ENCODE measurements around the gene SLC9A6.

SLC9A6 gene

DNA sequence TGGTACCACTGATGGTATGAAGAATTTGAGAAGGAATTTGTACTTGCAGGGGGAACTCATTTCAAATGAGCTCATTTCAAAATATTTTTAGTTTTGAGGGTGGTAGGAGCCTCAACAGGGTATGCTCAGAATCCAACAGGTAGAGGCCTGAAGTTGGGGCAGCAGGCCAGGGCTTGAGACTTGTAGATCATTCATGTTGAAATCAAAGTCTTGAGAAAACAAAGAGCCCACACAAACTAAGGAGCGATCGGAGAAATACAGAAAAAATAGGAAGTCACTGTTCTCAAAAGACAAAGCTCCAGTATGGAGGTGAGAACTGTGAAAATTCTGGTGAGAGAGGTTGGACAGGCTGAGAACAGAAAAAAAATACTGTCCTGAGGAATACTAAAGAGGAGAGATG is 979 bp upstream of the SLC9A6 start:
- H2AK5ac ChIP-seq (ENCODE audit: low read length), result no peak overlapping the region
- H2BK15ac ChIP-seq (replicated peaks; ENCODE audit: low read depth), result no peak overlapping the region
- H3K36me3 ChIP-seq (ENCODE audit: control insufficient read depth, insufficient read depth, low read length), result no peaks in the 10 kb centered on the region
- H3K79me2 ChIP-seq (ENCODE audit: control insufficient read depth, insufficient read depth, low read length), result peaks cover 4% of the 10 kb centered on the region
- no peak overlapping the region for H4K5ac ChIP-seq (ENCODE audit: low read length)
- H3K9ac ChIP-seq (ENCODE audit: low read length), result no peak overlapping the region
- no peak overlapping the region for H3K4me2 ChIP-seq (ENCODE audit: low read length)
- H3K4ac ChIP-seq (ENCODE audit: low read depth, low read length), result no peak overlapping the region
- no peak for DNase-seq
- H3K56ac ChIP-seq (ENCODE audit: low read length), result peak overlapping the region; percentile 78
- WGBS (ENCODE audit: extremely low coverage, insufficient coverage, low lambda C conversion rate), result no CpG with 5 or more reads among the region's 2 CpGs
- H3K4me1 ChIP-seq (ENCODE audit: control insufficient read depth, low read depth, low read length), result no peaks in the 10 kb centered on the region
- no peak overlapping the region for H3K27ac ChIP-seq (ENCODE audit: low read depth, low read length)
- H3K4me3 ChIP-seq (ENCODE audit: low read length), result no peak overlapping the region
- H3K27me3 ChIP-seq (ENCODE audit: insufficient read depth, low read length, poor library complexity), result no peaks in the 10 kb centered on the region
- H2BK120ac ChIP-seq (ENCODE audit: low read depth, low read length), result no peak overlapping the region
- H3K23ac ChIP-seq (ENCODE audit: low read length), result no peak overlapping the region
- H4K8ac ChIP-seq (ENCODE audit: low read depth, low read length), result no peak overlapping the region
- no peak overlapping the region for H2BK5ac ChIP-seq (ENCODE audit: low read length)
- no peaks in the 10 kb centered on the region for H3K79me1 ChIP-seq (ENCODE audit: low read length)
- H3K18ac ChIP-seq (ENCODE audit: low read length), result no peak overlapping the region

DNA sequence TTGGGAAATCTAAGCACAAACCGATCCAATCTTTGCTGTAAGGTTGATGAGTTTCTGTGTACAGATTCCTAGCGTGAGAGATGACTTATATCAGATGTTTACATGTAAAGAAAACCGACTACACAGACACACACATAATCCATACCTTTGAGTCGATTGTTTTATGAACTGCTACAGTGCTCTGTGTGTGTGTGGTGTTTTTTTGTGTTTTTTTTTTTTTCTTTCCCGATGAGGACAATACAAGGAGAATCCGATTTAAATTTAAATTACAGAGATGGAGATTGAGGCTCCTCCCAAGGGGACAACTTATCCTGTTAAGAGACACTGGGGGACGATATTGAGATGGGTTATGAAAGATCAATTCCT is 461 bp upstream of the SLC9A6 start:
- Histone ChIP-seq H3K56ac (ENCODE audit: low read length) (peak overlapping the region; percentile 78), H3K79me1 (ENCODE audit: low read length) (no peaks in the 10 kb centered on the region), H3K4me3 (ENCODE audit: low read length) (peak overlapping the region; percentile 35), H3K9ac (ENCODE audit: low read length) (peak overlapping the region; percentile 74), H4K5ac (ENCODE audit: low read length) (no peak overlapping the region), H3K27me3 (ENCODE audit: insufficient read depth, low read length, poor library complexity) (no peaks in the 10 kb centered on the region), H2BK5ac (ENCODE audit: low read length) (no peak overlapping the region), H3K4me2 (ENCODE audit: low read length) (peak overlapping the region; percentile 57), H4K8ac (ENCODE audit: low read depth, low read length) (no peak overlapping the region), H3K4ac (ENCODE audit: low read depth, low read length) (no peak overlapping the region), H2AK5ac (ENCODE audit: low read length) (no peak overlapping the region), H3K79me2 (ENCODE audit: control insufficient read depth, insufficient read depth, low read length) (peaks cover 4% of the 10 kb centered on the region), H2BK15ac (replicated peaks; ENCODE audit: low read depth) (no peak overlapping the region), H3K18ac (ENCODE audit: low read length) (peak overlapping the region; percentile 64), H3K4me1 (ENCODE audit: control insufficient read depth, low read depth, low read length) (no peaks in the 10 kb centered on the region), H2BK120ac (ENCODE audit: low read depth, low read length) (no peak overlapping the region), H3K27ac (ENCODE audit: low read depth, low read length) (no peak overlapping the region), H3K23ac (ENCODE audit: low read length) (no peak overlapping the region), H3K36me3 (ENCODE audit: control insufficient read depth, insufficient read depth, low read length) (no peaks in the 10 kb centered on the region)
- no peak for DNase-seq
- WGBS (ENCODE audit: extremely low coverage, insufficient coverage, low lambda C conversion rate), result no CpG with 5 or more reads among the region's 7 CpGs

DNA sequence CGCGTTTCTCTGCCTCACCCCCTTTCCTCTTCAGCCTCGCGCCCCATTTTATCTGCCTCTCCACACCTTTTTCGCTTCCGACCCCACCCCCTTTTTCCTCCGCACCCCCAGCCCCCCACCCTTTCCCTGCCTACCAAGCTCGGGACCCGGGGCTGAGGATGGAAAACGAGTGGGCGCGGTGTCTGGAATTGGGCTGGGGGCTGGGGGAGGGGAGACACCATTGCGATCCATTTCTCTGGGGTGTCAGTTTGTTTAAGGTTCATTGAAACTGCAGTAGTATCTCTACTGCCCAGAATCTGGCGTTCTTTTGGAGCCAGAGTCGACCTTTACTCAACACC is 707 bp downstream of the SLC9A6 start:
- no peaks in the 10 kb centered on the region for H3K4me1 ChIP-seq (ENCODE audit: control insufficient read depth, low read depth, low read length)
- H3K4ac ChIP-seq (ENCODE audit: low read depth, low read length), result no peak overlapping the region
- peak overlapping the region; percentile 80 for H3K4me3 ChIP-seq (ENCODE audit: low read length)
- H2BK15ac ChIP-seq (replicated peaks; ENCODE audit: low read depth), result no peak overlapping the region
- no peak overlapping the region for H2BK120ac ChIP-seq (ENCODE audit: low read depth, low read length)
- H3K23ac ChIP-seq (ENCODE audit: low read length), result no peak overlapping the region
- peak overlapping the region; percentile 93 for H3K56ac ChIP-seq (ENCODE audit: low read length)
- no peaks in the 10 kb centered on the region for H3K27me3 ChIP-seq (ENCODE audit: insufficient read depth, low read length, poor library complexity)
- no CpG with 5 or more reads among the region's 15 CpGs for WGBS (ENCODE audit: extremely low coverage, insufficient coverage, low lambda C conversion rate)
- H3K4me2 ChIP-seq (ENCODE audit: low read length), result peak overlapping the region; percentile 50
- H4K5ac ChIP-seq (ENCODE audit: low read length), result no peak overlapping the region
- H2AK5ac ChIP-seq (ENCODE audit: low read length), result no peak overlapping the region
- no peak overlapping the region for H3K18ac ChIP-seq (ENCODE audit: low read length)
- no peak overlapping the region for H2BK5ac ChIP-seq (ENCODE audit: low read length)
- peak overlapping the region; percentile 80 for H3K9ac ChIP-seq (ENCODE audit: low read length)
- peaks cover 4% of the 10 kb centered on the region for H3K79me2 ChIP-seq (ENCODE audit: control insufficient read depth, insufficient read depth, low read length)
- H4K8ac ChIP-seq (ENCODE audit: low read depth, low read length), result no peak overlapping the region
- H3K27ac ChIP-seq (ENCODE audit: low read depth, low read length), result no peak overlapping the region
- H3K79me1 ChIP-seq (ENCODE audit: low read length), result no peaks in the 10 kb centered on the region
- no peaks in the 10 kb centered on the region for H3K36me3 ChIP-seq (ENCODE audit: control insufficient read depth, insufficient read depth, low read length)
- no peak for DNase-seq

DNA sequence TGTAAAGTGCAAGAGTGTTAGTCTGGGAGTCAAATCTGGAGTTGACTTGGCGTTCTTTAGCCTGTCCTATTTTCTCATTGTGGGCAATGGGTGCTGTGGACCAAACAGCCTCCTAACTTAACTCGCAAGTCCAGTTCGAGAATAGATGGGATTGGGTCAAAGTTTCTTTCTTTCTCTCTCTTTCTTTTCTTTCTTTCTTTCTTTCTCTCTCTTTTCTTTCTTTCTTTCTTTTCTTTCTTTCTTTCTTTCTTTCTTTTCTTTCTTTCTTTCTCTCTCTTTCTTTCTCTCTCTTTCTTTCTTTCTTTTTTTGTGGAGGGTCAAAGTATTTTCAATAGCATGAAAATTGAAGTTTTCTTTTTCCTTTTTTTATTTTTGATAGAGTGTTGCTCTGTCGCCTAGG is 3.0 kb downstream of the SLC9A6 start:
- Histone ChIP-seq H2BK5ac (ENCODE audit: low read length) (no peak overlapping the region), H3K56ac (ENCODE audit: low read length) (no peak overlapping the region), H3K4me1 (ENCODE audit: control insufficient read depth, low read depth, low read length) (no peaks in the 10 kb centered on the region), H3K23ac (ENCODE audit: low read length) (no peak overlapping the region), H3K4me2 (ENCODE audit: low read length) (no peak overlapping the region), H3K79me1 (ENCODE audit: low read length) (no peaks in the 10 kb centered on the region), H2BK120ac (ENCODE audit: low read depth, low read length) (no peak overlapping the region), H4K5ac (ENCODE audit: low read length) (no peak overlapping the region), H3K4ac (ENCODE audit: low read depth, low read length) (no peak overlapping the region), H3K4me3 (ENCODE audit: low read length) (no peak overlapping the region), H3K18ac (ENCODE audit: low read length) (no peak overlapping the region), H3K27ac (ENCODE audit: low read depth, low read length) (no peak overlapping the region), H2AK5ac (ENCODE audit: low read length) (no peak overlapping the region), H2BK15ac (replicated peaks; ENCODE audit: low read depth) (no peak overlapping the region), H4K8ac (ENCODE audit: low read depth, low read length) (no peak overlapping the region), H3K36me3 (ENCODE audit: control insufficient read depth, insufficient read depth, low read length) (no peaks in the 10 kb centered on the region), H3K79me2 (ENCODE audit: control insufficient read depth, insufficient read depth, low read length) (peaks cover 4% of the 10 kb centered on the region), H3K9ac (ENCODE audit: low read length) (no peak overlapping the region), H3K27me3 (ENCODE audit: insufficient read depth, low read length, poor library complexity) (no peaks in the 10 kb centered on the region)
- whole genome bisulfite sequencing (ENCODE audit: extremely low coverage, insufficient coverage, low lambda C conversion rate), result no CpG with 5 or more reads among the region's 4 CpGs
- no peak for DNase-seq

DNA sequence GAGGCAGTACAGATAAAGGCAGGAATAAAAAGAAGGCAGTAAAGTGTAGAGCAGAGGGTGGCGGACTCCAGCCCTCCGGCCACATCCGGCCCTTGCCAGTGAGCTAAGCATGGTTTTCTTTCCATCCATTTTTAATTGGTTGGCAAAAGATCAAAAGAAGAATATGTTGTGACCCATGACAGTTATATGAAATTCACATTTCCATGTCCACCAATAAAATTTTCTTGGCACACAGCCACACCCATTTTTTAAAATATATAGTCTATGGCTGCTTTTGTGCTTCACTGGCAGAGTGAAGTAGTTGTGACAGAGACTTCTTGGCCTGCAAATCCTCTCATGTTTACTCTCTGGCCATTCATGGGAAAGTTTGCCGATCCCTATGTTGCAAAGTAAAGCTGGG is 29.8 kb downstream of the SLC9A6 start:
- no peak overlapping the region for H2BK15ac ChIP-seq (replicated peaks; ENCODE audit: low read depth)
- no peak overlapping the region for H3K4me3 ChIP-seq (ENCODE audit: low read length)
- no peak overlapping the region for H3K23ac ChIP-seq (ENCODE audit: low read length)
- no CpG with 5 or more reads among the region's 4 CpGs for WGBS (ENCODE audit: extremely low coverage, insufficient coverage, low lambda C conversion rate)
- H2BK120ac ChIP-seq (ENCODE audit: low read depth, low read length), result no peak overlapping the region
- no peaks in the 10 kb centered on the region for H3K79me1 ChIP-seq (ENCODE audit: low read length)
- no peak overlapping the region for H3K4me2 ChIP-seq (ENCODE audit: low read length)
- H4K8ac ChIP-seq (ENCODE audit: low read depth, low read length), result no peak overlapping the region
- H3K4me1 ChIP-seq (ENCODE audit: control insufficient read depth, low read depth, low read length), result no peaks in the 10 kb centered on the region
- H3K79me2 ChIP-seq (ENCODE audit: control insufficient read depth, insufficient read depth, low read length), result no peaks in the 10 kb centered on the region
- no peaks in the 10 kb centered on the region for H3K27me3 ChIP-seq (ENCODE audit: insufficient read depth, low read length, poor library complexity)
- H3K36me3 ChIP-seq (ENCODE audit: control insufficient read depth, insufficient read depth, low read length), result no peaks in the 10 kb centered on the region
- H3K56ac ChIP-seq (ENCODE audit: low read length), result no peak overlapping the region
- H3K9ac ChIP-seq (ENCODE audit: low read length), result no peak overlapping the region
- no peak overlapping the region for H3K4ac ChIP-seq (ENCODE audit: low read depth, low read length)
- no peak overlapping the region for H3K27ac ChIP-seq (ENCODE audit: low read depth, low read length)
- no peak overlapping the region for H4K5ac ChIP-seq (ENCODE audit: low read length)
- no peak overlapping the region for H2BK5ac ChIP-seq (ENCODE audit: low read length)
- H2AK5ac ChIP-seq (ENCODE audit: low read length), result no peak overlapping the region
- DNase-seq, result no peak
- H3K18ac ChIP-seq (ENCODE audit: low read length), result no peak overlapping the region

DNA sequence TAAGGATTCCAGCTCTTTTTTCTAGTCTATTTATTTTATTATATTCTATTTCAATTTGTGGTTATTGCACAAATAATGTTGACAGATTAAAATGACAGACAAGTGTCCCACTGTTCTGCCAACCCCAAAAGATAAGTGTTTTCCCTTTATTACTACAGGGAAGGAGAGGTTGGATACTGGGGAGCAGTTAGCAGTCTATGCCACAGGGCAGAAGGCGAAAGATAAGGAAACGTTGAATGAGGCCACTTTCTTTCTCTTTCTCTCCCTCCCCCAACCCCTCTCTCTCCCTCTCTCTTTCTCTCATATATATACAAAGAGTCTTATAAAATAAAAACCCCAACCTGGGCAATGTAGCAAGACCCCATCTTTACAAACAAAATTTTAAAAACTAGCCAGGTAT is 31.6 kb downstream of the SLC9A6 start:
- H3K9ac ChIP-seq (ENCODE audit: low read length), result no peak overlapping the region
- no CpG with 5 or more reads among the region's 2 CpGs for WGBS (ENCODE audit: extremely low coverage, insufficient coverage, low lambda C conversion rate)

More for the DNA sequence above, 31.6 kb downstream of the SLC9A6 start:
- no peak overlapping the region for H3K4me2 ChIP-seq (ENCODE audit: low read length)
- H2BK120ac ChIP-seq (ENCODE audit: low read depth, low read length), result no peak overlapping the region
- no peaks in the 10 kb centered on the region for H3K36me3 ChIP-seq (ENCODE audit: control insufficient read depth, insufficient read depth, low read length)
- no peak overlapping the region for H4K5ac ChIP-seq (ENCODE audit: low read length)
- no peak overlapping the region for H2AK5ac ChIP-seq (ENCODE audit: low read length)
- H3K23ac ChIP-seq (ENCODE audit: low read length), result no peak overlapping the region
- H2BK15ac ChIP-seq (replicated peaks; ENCODE audit: low read depth), result no peak overlapping the region
- no peak overlapping the region for H3K56ac ChIP-seq (ENCODE audit: low read length)
- no peak overlapping the region for H3K18ac ChIP-seq (ENCODE audit: low read length)
- H3K27me3 ChIP-seq (ENCODE audit: insufficient read depth, low read length, poor library complexity), result no peaks in the 10 kb centered on the region
- H3K79me1 ChIP-seq (ENCODE audit: low read length), result no peaks in the 10 kb centered on the region
- no peak overlapping the region for H4K8ac ChIP-seq (ENCODE audit: low read depth, low read length)
- no peak for DNase-seq
- no peaks in the 10 kb centered on the region for H3K79me2 ChIP-seq (ENCODE audit: control insufficient read depth, insufficient read depth, low read length)
- H3K4ac ChIP-seq (ENCODE audit: low read depth, low read length), result no peak overlapping the region
- H2BK5ac ChIP-seq (ENCODE audit: low read length), result no peak overlapping the region
- no peaks in the 10 kb centered on the region for H3K4me1 ChIP-seq (ENCODE audit: control insufficient read depth, low read depth, low read length)
- no peak overlapping the region for H3K4me3 ChIP-seq (ENCODE audit: low read length)
- H3K27ac ChIP-seq (ENCODE audit: low read depth, low read length), result no peak overlapping the region
